Stimulated activated memory B cell treated with anti-CD40 and anti-IgM and Interleukin-4, amounts not matched to agents 10 μg/mL and 1 μg/mL and 100 μg/mL, for 72 hours (primary cell): Measurements from ENCODE around the gene DNAJC7.
A peak's percentile ranks its signal among the peaks of the same experiment; 100 is the strongest.

Source experiments
- ATAC-seq: fragments of 150-1000 bp; cut with Tn5 transposase; 2 replicates; pipeline ENCODE4 v1.10.0; 2021
- H3K27ac Mint-ChIP-seq: one replicate; pipeline ENCODE4 v1.8.0; 2022; ENCODE audit warnings: mild to moderate bottlenecking, mixed read lengths
- H3K27me3 Mint-ChIP-seq: one replicate; pipeline ENCODE4 v1.8.0; 2022; ENCODE audit warnings: mixed read lengths
- H3K36me3 Mint-ChIP-seq: one replicate; pipeline ENCODE4 v1.8.0; 2022; ENCODE audit warnings: mixed read lengths
- H3K4me1 Mint-ChIP-seq: one replicate; pipeline ENCODE4 v1.8.0; 2022; ENCODE audit warnings: mixed read lengths
- H3K4me3 Mint-ChIP-seq: one replicate; pipeline ENCODE4 v1.8.0; 2022; ENCODE audit warnings: mild to moderate bottlenecking, moderate library complexity, mixed read lengths
- H3K9me3 Mint-ChIP-seq: one replicate; pipeline ENCODE4 v1.8.0; 2022; ENCODE audit warnings: mixed read lengths

The DNAJC7 gene, protein sequence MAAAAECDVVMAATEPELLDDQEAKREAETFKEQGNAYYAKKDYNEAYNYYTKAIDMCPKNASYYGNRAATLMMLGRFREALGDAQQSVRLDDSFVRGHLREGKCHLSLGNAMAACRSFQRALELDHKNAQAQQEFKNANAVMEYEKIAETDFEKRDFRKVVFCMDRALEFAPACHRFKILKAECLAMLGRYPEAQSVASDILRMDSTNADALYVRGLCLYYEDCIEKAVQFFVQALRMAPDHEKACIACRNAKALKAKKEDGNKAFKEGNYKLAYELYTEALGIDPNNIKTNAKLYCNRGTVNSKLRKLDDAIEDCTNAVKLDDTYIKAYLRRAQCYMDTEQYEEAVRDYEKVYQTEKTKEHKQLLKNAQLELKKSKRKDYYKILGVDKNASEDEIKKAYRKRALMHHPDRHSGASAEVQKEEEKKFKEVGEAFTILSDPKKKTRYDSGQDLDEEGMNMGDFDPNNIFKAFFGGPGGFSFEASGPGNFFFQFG

DNA sequence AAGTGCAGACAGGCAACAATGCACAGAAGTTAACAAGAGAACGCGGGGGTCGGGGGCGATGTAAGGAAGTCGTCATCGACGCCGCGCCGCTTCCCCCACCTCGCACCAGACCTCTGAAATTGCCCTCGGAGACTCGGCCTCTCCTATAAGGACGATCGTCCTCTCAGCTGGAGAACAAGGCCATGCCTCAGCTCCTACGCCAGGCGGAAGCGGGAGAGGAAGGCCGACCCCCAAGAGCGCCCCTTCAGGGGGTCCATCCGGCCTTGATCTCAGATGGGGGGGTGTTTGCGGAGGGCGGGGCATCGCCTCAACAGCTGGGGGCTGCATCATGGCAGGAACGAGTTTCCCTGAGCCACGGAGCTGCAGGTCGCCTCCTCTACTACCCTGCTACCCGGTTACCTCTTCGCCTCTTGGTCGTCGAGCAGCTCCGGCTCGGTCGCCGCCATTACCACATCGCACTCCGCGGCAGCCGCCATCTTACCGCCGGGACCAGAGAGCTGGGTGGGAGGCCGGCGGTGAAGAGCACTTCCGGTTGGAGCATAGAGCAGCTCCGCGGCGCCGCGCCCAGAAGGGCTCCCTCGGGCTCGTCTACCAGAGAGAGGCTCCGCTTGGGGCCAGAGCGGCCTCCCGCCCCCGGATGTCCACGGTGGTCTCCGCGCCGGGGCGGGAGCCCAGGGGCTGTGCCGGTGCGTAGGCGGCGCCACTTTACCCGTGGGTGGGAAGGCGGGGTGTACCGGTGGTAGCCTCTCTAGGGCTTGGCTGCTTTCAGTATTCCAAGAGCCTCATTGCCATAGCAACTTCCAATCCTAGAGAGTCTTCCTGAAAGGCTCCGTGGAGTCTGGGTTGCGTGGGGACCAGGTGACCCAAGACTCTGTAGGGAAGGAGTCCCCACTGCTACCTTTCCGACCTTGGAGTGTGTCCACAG, at the start of gene DNAJC7:
Gene DNAJC7 (minus strand): TSS at position 499 of the 925 bp plus-strand sequence. CDS start 23 bp downstream, at position 476.
- peaks cover 80% of the 10 kb centered on the region for H3K4me1 Mint-ChIP-seq
- H3K36me3 Mint-ChIP-seq = peaks cover 10% of the 10 kb centered on the region
- H3K27ac Mint-ChIP-seq = peak within 1 kb of the TSS; percentile 98
- peak within 1 kb of the TSS; percentile 98 for H3K4me3 Mint-ChIP-seq
- H3K9me3 Mint-ChIP-seq = no peaks in the 10 kb centered on the region
- peak; percentile 97 for ATAC-seq
- H3K27me3 Mint-ChIP-seq = no peaks in the 10 kb centered on the region

DNA sequence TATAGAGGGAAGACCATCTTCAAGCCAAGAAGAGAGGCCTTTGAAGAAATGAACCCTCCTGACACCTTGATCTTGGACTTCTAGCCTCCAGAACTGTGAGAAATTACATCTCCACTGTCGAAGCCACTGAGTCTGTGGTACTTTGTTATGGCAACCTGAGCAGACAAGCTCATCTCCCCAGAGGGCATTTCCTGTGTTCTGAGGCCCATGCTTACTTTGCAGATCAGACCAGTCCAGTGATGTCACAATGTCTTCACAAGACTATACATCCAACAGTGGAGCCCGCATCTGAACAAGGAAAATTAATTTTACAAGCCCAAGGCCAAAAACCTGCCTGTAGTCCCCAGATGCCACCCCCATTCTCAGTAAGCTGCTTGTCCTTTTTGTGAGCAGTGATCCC, 48.0 kb upstream of the DNAJC7 start:
- H3K4me3 Mint-ChIP-seq = no peak overlapping the region
- no peaks in the 10 kb centered on the region for H3K27me3 Mint-ChIP-seq
- no peak for ATAC-seq
- H3K9me3 Mint-ChIP-seq = no peaks in the 10 kb centered on the region
- H3K36me3 Mint-ChIP-seq = no peaks in the 10 kb centered on the region
- H3K27ac Mint-ChIP-seq = peak overlapping the region; percentile 77
- H3K4me1 Mint-ChIP-seq = peaks cover 27% of the 10 kb centered on the region

DNA sequence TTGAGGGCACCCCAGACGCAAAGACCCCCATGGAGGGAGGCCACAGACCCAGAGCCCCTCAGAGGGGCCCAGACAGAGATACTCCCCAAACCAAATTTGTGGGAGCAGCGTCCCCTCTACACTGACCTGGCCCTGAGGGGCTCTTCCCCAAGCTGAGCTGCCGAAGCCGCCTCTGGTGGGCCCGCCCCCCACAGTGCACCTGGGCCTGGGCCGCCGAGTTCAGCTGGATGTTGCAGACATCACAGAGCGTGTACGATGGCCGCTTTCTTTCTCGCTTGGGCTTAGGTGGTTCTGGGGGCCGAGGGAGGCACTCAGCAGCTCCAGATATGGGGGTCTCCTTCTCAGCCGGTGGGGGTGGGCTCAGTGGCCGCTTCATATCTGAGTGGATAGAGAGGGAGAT, 45.4 kb upstream of the DNAJC7 start:
- H3K4me3 Mint-ChIP-seq = no peak overlapping the region
- no peak overlapping the region for H3K27ac Mint-ChIP-seq
- no peaks in the 10 kb centered on the region for H3K27me3 Mint-ChIP-seq
- H3K4me1 Mint-ChIP-seq = peaks cover 30% of the 10 kb centered on the region
- ATAC-seq = no peak
- no peaks in the 10 kb centered on the region for H3K36me3 Mint-ChIP-seq
- no peaks in the 10 kb centered on the region for H3K9me3 Mint-ChIP-seq

DNA sequence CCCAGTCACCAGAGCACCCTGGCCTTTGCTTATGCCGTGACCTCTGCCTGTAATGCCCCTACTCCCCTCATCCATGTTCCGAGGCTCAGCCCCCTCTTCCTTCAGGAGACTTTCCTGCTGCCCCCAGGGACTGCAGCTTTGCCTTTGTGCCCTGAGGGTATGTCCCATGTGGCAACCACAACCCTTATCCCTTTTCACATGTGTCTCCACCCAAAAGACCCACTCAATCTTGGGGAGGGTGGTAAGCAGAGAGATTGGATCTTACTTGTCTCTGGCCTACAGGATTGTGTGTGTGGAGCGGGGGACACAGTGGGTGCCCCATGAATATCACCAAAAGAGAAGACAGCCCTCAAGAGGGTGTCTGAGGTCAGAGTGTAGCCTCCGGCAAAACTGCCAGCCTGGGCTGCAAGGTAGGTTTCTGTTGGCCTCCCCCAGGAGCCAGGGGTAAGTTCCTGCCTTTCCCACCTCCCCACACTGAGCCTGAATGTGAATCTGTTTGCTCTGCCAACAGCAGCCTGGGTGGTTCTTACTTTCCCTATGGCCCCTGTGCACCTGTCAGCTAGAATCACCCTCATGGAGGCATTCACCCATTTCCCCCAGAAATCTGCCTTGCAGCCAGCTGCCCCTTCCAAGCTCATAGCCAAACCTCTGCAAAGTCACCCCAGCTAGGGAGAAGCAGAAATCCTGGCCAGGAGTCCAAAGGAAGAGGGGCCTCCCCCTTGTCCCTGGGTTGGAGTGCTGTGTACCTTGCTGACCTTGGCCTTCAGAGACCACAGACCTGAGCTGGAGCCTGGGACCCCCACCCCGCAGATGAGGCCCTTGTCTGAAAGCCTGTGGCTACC, 44.6 kb upstream of the DNAJC7 start:
- Mint-ChIP-seq H3K36me3 (no peaks in the 10 kb centered on the region), H3K4me1 (peaks cover 24% of the 10 kb centered on the region), H3K27ac (no peak overlapping the region), H3K4me3 (no peak overlapping the region), H3K27me3 (no peaks in the 10 kb centered on the region), H3K9me3 (peaks cover 2% of the 10 kb centered on the region)
- ATAC-seq = no peak

DNA sequence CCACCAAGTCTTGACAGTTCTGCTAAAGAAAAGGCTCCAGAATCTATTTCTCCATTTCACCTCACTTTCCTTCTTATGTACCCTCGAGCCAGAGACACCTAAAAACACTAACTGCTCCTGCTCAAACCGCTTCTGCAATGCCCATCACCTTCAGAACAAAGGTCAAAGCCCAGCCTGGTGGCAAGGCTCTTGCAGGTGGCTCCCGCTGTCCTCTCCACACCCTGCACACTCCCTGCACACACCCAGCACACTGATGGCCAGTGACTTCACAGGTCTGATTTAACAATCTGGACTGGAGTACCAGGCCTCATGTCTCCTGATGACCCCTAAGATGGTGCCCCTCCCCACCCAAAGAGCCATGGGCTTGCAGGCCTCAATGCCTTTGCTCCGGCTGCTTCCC, 43.0 kb upstream of the DNAJC7 start:
- no peak overlapping the region for H3K27ac Mint-ChIP-seq
- peaks cover 7% of the 10 kb centered on the region for H3K27me3 Mint-ChIP-seq
- H3K4me1 Mint-ChIP-seq = peaks cover 24% of the 10 kb centered on the region
- H3K36me3 Mint-ChIP-seq = no peaks in the 10 kb centered on the region
- no peak overlapping the region for H3K4me3 Mint-ChIP-seq
- H3K9me3 Mint-ChIP-seq = peaks cover 2% of the 10 kb centered on the region
- no peak for ATAC-seq

DNA sequence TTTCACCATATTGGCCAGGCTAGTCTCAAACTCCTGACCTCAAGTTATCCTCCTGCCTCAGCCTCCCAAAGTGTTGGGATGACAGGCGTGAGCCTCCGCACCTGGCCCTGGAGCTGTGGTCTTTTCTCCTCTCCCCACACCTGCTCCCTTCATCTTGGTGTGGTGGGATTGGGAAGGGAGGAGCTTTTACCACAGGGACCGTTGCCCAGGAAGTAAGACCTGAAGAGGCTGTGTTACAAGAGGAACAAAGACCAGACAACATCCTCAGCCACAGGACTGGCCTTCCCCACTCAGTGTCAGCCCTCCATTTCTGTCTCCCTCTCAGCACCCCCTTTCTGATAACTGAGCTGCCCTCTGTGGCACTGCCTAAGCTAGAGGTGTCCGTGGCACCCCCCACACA, 42.6 kb upstream of the DNAJC7 start:
- H3K27me3 Mint-ChIP-seq = peaks cover 11% of the 10 kb centered on the region

DNA sequence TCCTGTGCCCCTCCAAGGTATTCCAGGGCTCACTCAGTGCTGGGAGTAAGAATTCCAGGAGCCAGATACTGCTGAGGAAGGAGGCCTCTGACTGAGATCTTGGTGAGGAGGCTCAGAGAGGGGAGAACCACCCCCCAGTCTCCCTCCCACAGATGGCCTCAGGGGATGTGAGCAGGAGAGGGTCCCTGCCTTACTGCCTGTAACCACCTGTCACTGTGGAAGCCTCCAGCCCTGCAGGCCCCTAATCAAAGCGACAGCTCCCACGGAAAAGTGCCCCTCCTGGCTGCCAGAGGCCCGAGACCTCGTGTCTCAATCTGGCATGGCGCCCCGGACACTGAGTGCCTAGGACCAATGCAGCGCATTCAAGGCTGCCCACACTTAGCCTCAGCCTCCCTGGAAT, 40.8 kb upstream of the DNAJC7 start:
- no peak overlapping the region for H3K4me3 Mint-ChIP-seq
- peaks cover 10% of the 10 kb centered on the region for H3K4me1 Mint-ChIP-seq
- H3K27ac Mint-ChIP-seq = no peak overlapping the region
- no peaks in the 10 kb centered on the region for H3K36me3 Mint-ChIP-seq
- peaks cover 28% of the 10 kb centered on the region for H3K27me3 Mint-ChIP-seq
- ATAC-seq = no peak
- H3K9me3 Mint-ChIP-seq = peaks cover 2% of the 10 kb centered on the region

More for the DNA sequence above, 42.6 kb upstream of the DNAJC7 start:
- Mint-ChIP-seq H3K36me3 (no peaks in the 10 kb centered on the region), H3K4me1 (peaks cover 24% of the 10 kb centered on the region), H3K9me3 (peaks cover 2% of the 10 kb centered on the region), H3K27ac (no peak overlapping the region), H3K4me3 (no peak overlapping the region)
- ATAC-seq = no peak

DNA sequence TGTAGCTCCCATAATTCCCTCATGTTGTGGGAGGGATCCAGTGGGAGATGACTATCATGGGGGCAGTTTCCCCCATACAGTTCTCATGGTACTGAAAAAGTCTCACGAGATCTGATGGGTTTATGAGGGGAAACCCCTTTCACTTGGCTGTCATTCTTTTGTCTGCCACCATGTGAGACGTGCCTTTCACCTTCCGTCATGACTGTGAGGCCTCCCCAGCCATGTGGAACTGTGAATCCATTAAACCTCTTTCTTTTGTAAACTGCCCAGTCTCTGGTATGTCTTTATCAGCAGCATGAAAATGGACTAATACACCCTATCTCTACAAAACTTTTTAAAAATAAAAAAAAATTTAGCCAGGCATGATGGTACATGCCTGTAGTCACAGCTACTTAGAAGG, 39.4 kb upstream of the DNAJC7 start:
- no peak for ATAC-seq
- Mint-ChIP-seq H3K36me3 (no peaks in the 10 kb centered on the region), H3K9me3 (peaks cover 2% of the 10 kb centered on the region), H3K4me1 (peaks cover 6% of the 10 kb centered on the region), H3K27me3 (peaks cover 33% of the 10 kb centered on the region), H3K27ac (no peak overlapping the region), H3K4me3 (no peak overlapping the region)

DNA sequence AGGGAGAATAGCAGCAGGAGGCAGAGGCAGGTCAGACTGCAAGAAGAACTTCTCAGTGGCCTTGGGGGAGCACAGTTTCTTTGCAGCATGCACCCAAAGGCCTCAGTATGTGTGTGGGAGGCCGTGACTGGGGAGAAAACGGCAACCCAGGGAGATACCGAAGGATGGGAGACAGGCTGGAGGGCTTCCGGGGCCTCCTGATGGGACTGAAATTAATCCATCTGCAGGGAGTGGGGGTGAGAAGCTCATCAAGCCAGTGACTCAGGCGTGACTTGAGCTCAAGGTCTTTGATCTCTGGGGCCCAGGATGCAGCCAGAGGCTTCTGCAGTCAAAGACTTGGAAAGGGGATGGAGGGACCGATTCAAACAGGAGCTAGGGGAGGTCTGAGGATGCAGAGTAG, 38.3 kb upstream of the DNAJC7 start:
- Mint-ChIP-seq H3K36me3 (no peaks in the 10 kb centered on the region), H3K27ac (no peak overlapping the region), H3K9me3 (peaks cover 2% of the 10 kb centered on the region), H3K4me1 (peaks cover 13% of the 10 kb centered on the region), H3K4me3 (no peak overlapping the region), H3K27me3 (peaks cover 40% of the 10 kb centered on the region)
- ATAC-seq = no peak

DNA sequence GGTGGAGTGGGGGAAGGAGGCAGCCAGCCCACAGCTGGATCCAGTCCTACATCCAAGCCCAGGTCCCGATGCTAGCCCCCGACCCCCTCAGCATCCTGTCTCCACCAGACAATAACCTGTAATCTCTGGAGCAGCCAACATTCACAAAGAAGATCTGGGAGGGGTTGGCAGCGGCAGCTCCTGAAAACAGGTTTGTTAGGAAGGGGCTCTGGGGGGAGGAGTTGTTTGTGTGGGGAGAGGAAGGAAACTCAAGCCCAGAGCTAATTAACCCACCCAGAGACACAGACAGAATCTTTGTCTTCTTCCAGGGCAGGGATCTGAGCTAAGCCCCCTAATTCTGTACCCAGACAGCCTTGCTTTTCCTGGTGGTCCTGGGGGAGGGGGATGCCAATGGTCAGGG, 37.8 kb upstream of the DNAJC7 start:
- H3K27me3 Mint-ChIP-seq = peaks cover 40% of the 10 kb centered on the region
- H3K27ac Mint-ChIP-seq = no peak overlapping the region
- H3K4me1 Mint-ChIP-seq = peaks cover 8% of the 10 kb centered on the region
- H3K4me3 Mint-ChIP-seq = no peak overlapping the region
- no peaks in the 10 kb centered on the region for H3K36me3 Mint-ChIP-seq
- H3K9me3 Mint-ChIP-seq = peaks cover 2% of the 10 kb centered on the region
- ATAC-seq = no peak

DNA sequence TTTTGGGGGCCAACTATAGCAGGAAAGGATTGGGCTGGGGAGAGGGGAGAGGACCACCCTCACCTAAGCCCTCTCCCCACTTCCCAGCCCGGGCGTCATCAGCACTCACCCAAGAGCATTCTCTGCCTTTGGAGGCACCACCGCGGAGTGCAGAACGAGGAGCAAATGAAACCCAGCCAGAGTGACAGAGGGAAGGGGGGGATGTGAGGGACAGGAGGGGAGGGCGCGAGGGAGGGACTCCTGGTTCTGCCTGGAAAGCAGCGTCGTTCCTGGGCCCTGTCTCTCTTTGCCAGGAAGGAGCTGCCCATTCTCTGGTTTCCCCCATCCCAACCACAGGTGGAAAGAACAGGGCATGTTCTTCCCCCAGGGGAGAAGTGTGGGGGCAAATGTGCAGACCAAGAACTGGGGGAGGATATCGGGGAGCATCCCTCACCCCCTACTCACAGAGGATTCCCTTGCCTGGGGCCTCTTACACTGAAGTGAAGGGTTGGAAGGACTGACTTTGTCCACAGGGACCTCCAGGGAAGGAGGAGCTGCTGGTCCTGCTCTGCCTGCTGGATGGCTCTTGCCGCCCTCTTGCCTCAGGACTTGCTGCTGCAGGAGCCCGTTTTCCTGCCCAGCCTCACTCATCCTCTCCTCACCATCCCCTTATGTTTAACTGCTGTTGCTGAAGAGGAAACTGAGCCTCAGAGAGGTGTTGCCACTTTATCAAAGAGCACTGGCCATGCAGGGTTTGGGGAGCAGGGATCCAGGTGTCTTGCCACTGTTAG, 36.7 kb upstream of the DNAJC7 start:
- peaks cover 7% of the 10 kb centered on the region for H3K4me1 Mint-ChIP-seq
- H3K9me3 Mint-ChIP-seq = peaks cover 2% of the 10 kb centered on the region
- no peak for ATAC-seq
- H3K27ac Mint-ChIP-seq = no peak overlapping the region
- no peak overlapping the region for H3K4me3 Mint-ChIP-seq
- H3K27me3 Mint-ChIP-seq = peaks cover 40% of the 10 kb centered on the region
- H3K36me3 Mint-ChIP-seq = no peaks in the 10 kb centered on the region

DNA sequence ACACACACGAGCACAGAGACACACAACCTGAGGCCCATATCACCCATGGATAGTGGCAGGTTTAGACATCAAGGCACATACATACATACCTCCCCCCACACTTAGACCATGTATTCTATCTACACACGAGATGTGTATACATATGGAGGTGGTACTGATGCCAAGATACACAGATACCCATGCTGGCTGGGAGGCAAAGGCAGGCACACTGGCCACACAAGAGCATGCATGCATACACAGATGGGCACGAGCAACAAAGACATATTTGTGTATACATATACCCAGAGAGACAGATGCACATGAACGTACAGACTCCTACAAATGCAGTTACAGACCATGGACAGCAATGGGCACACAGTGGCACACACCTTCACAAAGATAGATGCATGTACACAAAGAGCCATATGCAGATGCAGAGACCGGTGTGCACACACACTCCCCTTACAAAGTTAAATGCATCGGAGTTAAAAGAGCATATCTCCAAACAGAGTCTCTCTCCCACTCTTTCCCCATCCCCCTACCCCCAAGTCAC, 35.2 kb upstream of the DNAJC7 start:
- peaks cover 40% of the 10 kb centered on the region for H3K27me3 Mint-ChIP-seq

DNA sequence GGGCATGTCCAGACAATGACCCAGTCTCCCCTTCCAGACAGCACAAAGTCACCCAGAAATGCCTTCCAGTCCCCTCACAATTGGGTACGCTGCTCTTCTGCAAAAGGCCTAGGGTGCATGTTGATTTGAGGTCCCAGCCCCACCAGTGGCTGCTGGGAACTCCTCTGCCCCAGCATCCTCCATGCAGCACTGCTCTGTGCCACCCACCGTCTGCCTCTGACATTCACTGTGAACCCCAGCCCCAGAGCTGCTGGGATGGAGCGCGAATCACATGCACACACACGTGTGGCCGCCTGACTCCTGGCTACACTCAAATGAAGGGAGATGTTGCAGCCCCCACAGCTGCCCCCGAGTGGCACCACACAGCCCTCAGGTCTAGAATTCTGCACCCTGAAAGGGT, 34.4 kb upstream of the DNAJC7 start:
- ATAC-seq = no peak
- no peaks in the 10 kb centered on the region for H3K36me3 Mint-ChIP-seq
- no peak overlapping the region for H3K27ac Mint-ChIP-seq
- H3K4me1 Mint-ChIP-seq = peaks cover 7% of the 10 kb centered on the region
- no peaks in the 10 kb centered on the region for H3K9me3 Mint-ChIP-seq
- H3K4me3 Mint-ChIP-seq = no peak overlapping the region
- H3K27me3 Mint-ChIP-seq = peaks cover 40% of the 10 kb centered on the region

More for the DNA sequence above, 35.2 kb upstream of the DNAJC7 start:
- no peak overlapping the region for H3K27ac Mint-ChIP-seq
- H3K4me1 Mint-ChIP-seq = peaks cover 7% of the 10 kb centered on the region
- peaks cover 2% of the 10 kb centered on the region for H3K9me3 Mint-ChIP-seq
- H3K36me3 Mint-ChIP-seq = no peaks in the 10 kb centered on the region
- no peak overlapping the region for H3K4me3 Mint-ChIP-seq
- no peak for ATAC-seq

DNA sequence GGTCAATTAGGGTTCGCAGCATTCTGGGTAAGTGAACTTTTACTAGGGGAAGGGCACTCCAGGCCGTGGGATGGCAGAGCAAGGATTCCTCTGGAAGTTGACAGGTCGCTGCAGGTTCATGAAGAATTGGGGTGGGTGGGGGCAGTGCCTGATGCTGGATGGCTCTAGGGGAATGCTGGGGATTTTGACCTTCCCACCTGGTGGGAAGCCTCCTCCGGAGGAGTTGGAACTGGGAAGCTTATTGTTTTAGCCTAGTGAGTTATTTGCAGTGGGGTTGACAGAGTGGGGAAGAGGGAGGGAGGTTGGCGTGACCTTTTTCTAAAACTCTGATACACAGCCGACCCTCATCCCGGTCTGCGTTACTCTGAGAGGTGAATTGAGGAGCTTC, 33.8 kb upstream of the DNAJC7 start:
- Mint-ChIP-seq H3K4me3 (peak overlapping the region; percentile 73), H3K27ac (peak overlapping the region; percentile 59), H3K27me3 (peaks cover 40% of the 10 kb centered on the region), H3K9me3 (no peaks in the 10 kb centered on the region), H3K4me1 (peaks cover 7% of the 10 kb centered on the region), H3K36me3 (no peaks in the 10 kb centered on the region)
- no peak for ATAC-seq
